Activated B cell treated with CpG ODN at 0.5 μM for 24 hours (primary cell): ENCODE measurements around the gene C12orf57. TPM values are rescaled to one million over a fixed set of nuclear protein-coding genes. Genes with fewer than 3 reads are reported as not detected.
A peak's percentile ranks its signal among the peaks of the same experiment; 100 is the strongest.

Source experiments
- ATAC-seq: fragments of 200-7000 bp; cut with Tn5 transposase; one replicate; pipeline ENCODE4 v1.10.0; 2021; ENCODE audit warnings: low read depth, mild to moderate bottlenecking, moderate library complexity
- CTCF ChIA-PET: fragments of 350-600 bp; sonication (Branson Sonifier 250); formaldehyde crosslinking; loops from one replicate; lab custom pipeline; 2021; ENCODE audit warnings: antibody characterized with exemption; lab: Charles Lee
- POLR2A ChIA-PET: fragments of 350-600 bp; sonication (Branson Sonifier 250); formaldehyde crosslinking; loops from one replicate; lab custom pipeline; 2021; ENCODE audit warnings: antibody characterized with exemption; lab: Charles Lee
- DNase-seq: peaks from one replicate; pipeline ENCODE4 v3.0.0; 2022
- H3K27ac Mint-ChIP-seq: one replicate; pipeline ENCODE4 v1.8.0; 2020; ENCODE audit warnings: mixed read lengths
- H3K27me3 Mint-ChIP-seq: one replicate; pipeline ENCODE4 v1.8.0; 2021; ENCODE audit warnings: mixed read lengths
- H3K36me3 Mint-ChIP-seq: one replicate; pipeline ENCODE4 v1.8.0; 2021; ENCODE audit warnings: low read depth, mixed read lengths
- H3K4me1 Mint-ChIP-seq: one replicate; pipeline ENCODE4 v1.8.0; 2021; ENCODE audit warnings: mixed read lengths
- H3K4me3 Mint-ChIP-seq: one replicate; pipeline ENCODE4 v1.8.0; 2020; ENCODE audit warnings: mild to moderate bottlenecking, mixed read lengths
- H3K9me3 Mint-ChIP-seq: one replicate; pipeline ENCODE4 v1.8.0; 2020; ENCODE audit warnings: mixed read lengths
- CTCF ChIP-seq: fragments of 200-600 bp; IDR thresholded peaks from one replicate; pipeline ENCODE4 v1.8.0; 2022; ENCODE audit warnings: antibody characterized with exemption, mild to moderate bottlenecking
- intact Hi-C: fragments of 100-400 bp; cut with micrococcal nuclease; formaldehyde crosslinking; loops from one replicate; pipeline ENCODE4 v1.15.1; 2024
- total RNA-seq: library from RNA; stranded (reverse); gene quantifications from 2 replicates; pipeline ENCODE4 v1.2.3, GENCODE V29; 2022

Gene C12orf57
- total RNA-seq, 1 donor from 2014 or later = 54.8 TPM

GRCh38 chr12:6923003-6923732 is 20.7 kb upstream of the C12orf57 start:
- TF ChIP-seq CTCF = no peak
- POLR2A ChIA-PET = interaction anchor here (0.9 to 7.3 kb wide), 9 partner anchors 13 to 170 kb away, joined by 3 to 89 read pairs (median 7); partner anchors contain the start of genes C12orf57, LRRC23, MLF2 and RNU7-1
- intact Hi-C loops = loop anchor here (10.0 kb wide), 1 partner anchor 712 kb away; no protein-coding TSS in a partner anchor
- Mint-ChIP-seq H3K4me3 (no peak overlapping the region), H3K36me3 (peaks cover 8% of the 10 kb centered on the region), H3K27me3 (no peaks in the 10 kb centered on the region), H3K27ac (peak overlapping the region; percentile 78), H3K9me3 (no peaks in the 10 kb centered on the region), H3K4me1 (peaks cover 51% of the 10 kb centered on the region)
- peak; percentile 29 for ATAC-seq
- no peak for DNase-seq
- CTCF ChIA-PET = interaction anchor here (0.8 to 3.2 kb wide), 13 partner anchors 13 to 199 kb away, joined by 3 to 20 read pairs (median 5); partner anchors contain the start of genes C12orf57, COPS7A and RNU7-1

GRCh38 chr12:6923851-6924250 is 20.0 kb upstream of the C12orf57 start:
- H3K4me3 Mint-ChIP-seq = peak overlapping the region; percentile 77
- intact Hi-C loops = loop anchor here (1.0 to 10.0 kb wide), 10 partner anchors 10 to 711 kb away; partner anchors contain the start of genes C1R, C1RL, EMG1 and ENO2
- ChIA-PET CTCF (interaction anchor here (0.8 to 3.2 kb wide), 14 partner anchors 13 to 189 kb away, joined by 3 to 20 read pairs (median 6); partner anchors contain the start of genes C12orf57, RNU7-1 and SPSB2), POLR2A (interaction anchor here (0.9 to 7.3 kb wide), 5 partner anchors 10 to 55 kb away, joined by 3 to 89 read pairs (median 5); partner anchors contain the start of genes C12orf57, ENO2 and RNU7-1)
- no peaks in the 10 kb centered on the region for H3K9me3 Mint-ChIP-seq
- H3K27ac Mint-ChIP-seq = peak overlapping the region; percentile 25
- TF ChIP-seq CTCF = no peak
- ATAC-seq (no peak), DNase-seq (no peak)
- peaks cover 8% of the 10 kb centered on the region for H3K36me3 Mint-ChIP-seq
- H3K27me3 Mint-ChIP-seq = no peaks in the 10 kb centered on the region
- peaks cover 55% of the 10 kb centered on the region for H3K4me1 Mint-ChIP-seq

- CTCF ChIA-PET = interaction anchor here (0.7 to 3.4 kb wide), 12 partner anchors 9 to 188 kb away, joined by 3 to 23 read pairs (median 7); partner anchors contain the start of genes C12orf57, ENO2 and RNU7-1
- Mint-ChIP-seq H3K27me3 (no peaks in the 10 kb centered on the region), H3K4me3 (peak overlapping the region; percentile 52), H3K36me3 (no peaks in the 10 kb centered on the region), H3K27ac (no peak overlapping the region), H3K4me1 (peaks cover 62% of the 10 kb centered on the region), H3K9me3 (no peaks in the 10 kb centered on the region)
- TF ChIP-seq CTCF = no peak
- POLR2A ChIA-PET = interaction anchor here (0.9 to 7.3 kb wide), 10 partner anchors 11 to 183 kb away, joined by 3 to 89 read pairs (median 3); partner anchors contain the start of genes C12orf57, PTPN6 and RNU7-1
- DNase-seq (no peak), ATAC-seq (no peak)
- intact Hi-C loops = loop anchor here (10.0 kb wide), 1 partner anchor 710 kb away; no protein-coding TSS in a partner anchor
Measured at GRCh38 chr12:6925239-6925539, 18.6 kb upstream of the C12orf57 start.

- intact Hi-C loops = loop anchor here (10.0 kb wide), 1 partner anchor 709 kb away; no protein-coding TSS in a partner anchor
- Mint-ChIP-seq H3K4me1 (peaks cover 64% of the 10 kb centered on the region), H3K27ac (no peak overlapping the region), H3K36me3 (no peaks in the 10 kb centered on the region), H3K27me3 (no peaks in the 10 kb centered on the region), H3K9me3 (no peaks in the 10 kb centered on the region), H3K4me3 (peak overlapping the region; percentile 11)
- CTCF ChIA-PET = interaction anchor here (0.7 to 3.4 kb wide), 12 partner anchors 9 to 187 kb away, joined by 3 to 23 read pairs (median 7); partner anchors contain the start of genes C12orf57, RNU7-1 and SPSB2
- no peak for ATAC-seq
- DNase-seq = no peak
- POLR2A ChIA-PET = interaction anchor here (0.9 to 7.3 kb wide), 12 partner anchors 10 to 182 kb away, joined by 3 to 89 read pairs (median 4); partner anchors contain the start of genes C12orf57, PTPN6, RNU7-1 and SPSB2
- no peak for TF ChIP-seq CTCF
Measured at GRCh38 chr12:6925540-6926279, 18.1 kb upstream of the C12orf57 start.
